Left lung (tissue), 10 donors: ENCODE measurements around the gene RAB22A. TPM values are rescaled to one million over a fixed set of nuclear protein-coding genes. Genes with fewer than 3 reads are reported as not detected.

Experiments used
- ATAC-seq: fragments of 200-7000 bp; cut with Tn5 transposase; one replicate; pipeline ENCODE4 v1.9.1; 2020; ENCODE audit warnings: moderate library complexity
- DNase-seq, 4 donors: peaks; one replicate each; pipeline ENCODE4 v3.0.0-alpha.2; 2013 to 2020
- H3K27ac ChIP-seq, 2 donors: fragments of 200-600 bp; sonication (generic) in 1 of 2; one replicate each; pipeline versions ENCODE4 v1.5.0 to v1.8.0; 2020 to 2021
- H3K27me3 ChIP-seq, 2 donors: fragments of 200-600 bp; sonication (generic) in 1 of 2; one replicate each; pipeline versions ENCODE4 v1.5.0 to v1.8.0; 2020 to 2021
- H3K36me3 ChIP-seq, 2 donors: fragments of 200-600 bp; sonication (generic) in 1 of 2; one replicate each; pipeline versions ENCODE4 v1.5.0 to v1.8.0; 2020 to 2021
- H3K4me1 ChIP-seq, 2 donors: fragments of 200-600 bp; one replicate each; pipeline ENCODE4 v1.8.0; 2021
- H3K4me3 ChIP-seq, 2 donors: fragments of 200-600 bp; sonication (generic) in 1 of 2; one replicate each; pipeline versions ENCODE4 v1.5.0 to v1.8.0; 2020 to 2021; ENCODE audit warnings: mild to moderate bottlenecking in 1 of 2
- H3K9me3 ChIP-seq, 2 donors: fragments of 200-600 bp; sonication (generic) in 1 of 2; one replicate each; pipeline versions ENCODE4 v1.5.0 to v1.8.0; 2020 to 2021
- intact Hi-C, 2 donors: fragments of 100-400 bp; cut with DNase I; formaldehyde crosslinking; loops; one replicate each; pipeline versions ENCODE4 v1.11.2 to v1.14.2; 2022
- polyA plus RNA-seq, 6 donors: library from polyadenylated mRNA; unstranded; fragments of 120-200 nt; gene quantifications; one replicate each; pipeline ENCODE4 v1.2.1, GENCODE V29; 2013; ENCODE audit not compliant: insufficient read length in 6 of 6
- total RNA-seq, 2 donors: library from RNA; stranded (reverse); fragmentation: NEBNext Ultra II Directional; extraction: Animal tissue kit (Norgen Biotek cat#: 25700); gene quantifications; one replicate each; pipeline ENCODE4 v1.2.1, GENCODE V29; 2021
- TF ChIP-seq, protein P1 (sequence below), 2 donors: fragments of 200-600 bp; sonication (generic) in 1 of 2; IDR thresholded peaks; one replicate each; pipeline versions ENCODE4 v1.5.0 to v1.8.0; 2021; ENCODE audit warnings: antibody characterized with exemption in 2 of 2
- donor health status: DM: no; HTN: yes; CAD: no.
- donor health status: DM: no; HTN: no; CAD: no.

RAB22A gene
- total and polyA plus RNA-seq, 8 donors = 17.3 to 26.2 (median 19.3) TPM

GRCh38 chr20:58388028-58388601, 78.6 kb downstream of the RAB22A start:
- TF ChIP-seq, protein P1, sequence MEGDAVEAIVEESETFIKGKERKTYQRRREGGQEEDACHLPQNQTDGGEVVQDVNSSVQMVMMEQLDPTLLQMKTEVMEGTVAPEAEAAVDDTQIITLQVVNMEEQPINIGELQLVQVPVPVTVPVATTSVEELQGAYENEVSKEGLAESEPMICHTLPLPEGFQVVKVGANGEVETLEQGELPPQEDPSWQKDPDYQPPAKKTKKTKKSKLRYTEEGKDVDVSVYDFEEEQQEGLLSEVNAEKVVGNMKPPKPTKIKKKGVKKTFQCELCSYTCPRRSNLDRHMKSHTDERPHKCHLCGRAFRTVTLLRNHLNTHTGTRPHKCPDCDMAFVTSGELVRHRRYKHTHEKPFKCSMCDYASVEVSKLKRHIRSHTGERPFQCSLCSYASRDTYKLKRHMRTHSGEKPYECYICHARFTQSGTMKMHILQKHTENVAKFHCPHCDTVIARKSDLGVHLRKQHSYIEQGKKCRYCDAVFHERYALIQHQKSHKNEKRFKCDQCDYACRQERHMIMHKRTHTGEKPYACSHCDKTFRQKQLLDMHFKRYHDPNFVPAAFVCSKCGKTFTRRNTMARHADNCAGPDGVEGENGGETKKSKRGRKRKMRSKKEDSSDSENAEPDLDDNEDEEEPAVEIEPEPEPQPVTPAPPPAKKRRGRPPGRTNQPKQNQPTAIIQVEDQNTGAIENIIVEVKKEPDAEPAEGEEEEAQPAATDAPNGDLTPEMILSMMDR (IDR thresholded peaks at IDR 0.05) = no peak
- intact Hi-C loops = no loop called here
- H3K4me3 ChIP-seq = peak overlapping the region; percentile 73 to 90
- peak overlapping the region in 1 of 2 donors; percentile 90 for H3K27ac ChIP-seq
- no peaks in the 10 kb centered on the region for H3K27me3 ChIP-seq
- no peaks in the 10 kb centered on the region for H3K9me3 ChIP-seq
- H3K4me1 ChIP-seq = peaks cover 17 to 36% of the 10 kb centered on the region in 2 donors
- DNase-seq = no peak
- H3K36me3 ChIP-seq = peaks cover 0 to 10% of the 10 kb centered on the region in 2 donors
- no peak for ATAC-seq

GRCh38 chr20:58388882-58389323, 79.4 kb downstream of the RAB22A start, which contains the start of gene VAPB:
VAPB (plus strand) TSS chr20:58389229; CDS start chr20:58389460, 231 bp downstream.
- TF ChIP-seq, protein P1 (IDR thresholded peaks at IDR 0.05) = no peak
- ATAC-seq (peak; percentile 99), DNase-seq (peak; percentile 92 to 99 (median 97))
- H3K27me3 ChIP-seq = no peaks in the 10 kb centered on the region
- peaks cover 17 to 44% of the 10 kb centered on the region in 2 donors for H3K4me1 ChIP-seq
- H3K27ac ChIP-seq = peak within 1 kb of the TSS; percentile 88 to 90
- H3K4me3 ChIP-seq = peak within 1 kb of the TSS; percentile 73 to 90
- peaks cover 0 to 14% of the 10 kb centered on the region in 2 donors for H3K36me3 ChIP-seq
- H3K9me3 ChIP-seq = no peaks in the 10 kb centered on the region
- intact Hi-C loops = no loop called here

DNA sequence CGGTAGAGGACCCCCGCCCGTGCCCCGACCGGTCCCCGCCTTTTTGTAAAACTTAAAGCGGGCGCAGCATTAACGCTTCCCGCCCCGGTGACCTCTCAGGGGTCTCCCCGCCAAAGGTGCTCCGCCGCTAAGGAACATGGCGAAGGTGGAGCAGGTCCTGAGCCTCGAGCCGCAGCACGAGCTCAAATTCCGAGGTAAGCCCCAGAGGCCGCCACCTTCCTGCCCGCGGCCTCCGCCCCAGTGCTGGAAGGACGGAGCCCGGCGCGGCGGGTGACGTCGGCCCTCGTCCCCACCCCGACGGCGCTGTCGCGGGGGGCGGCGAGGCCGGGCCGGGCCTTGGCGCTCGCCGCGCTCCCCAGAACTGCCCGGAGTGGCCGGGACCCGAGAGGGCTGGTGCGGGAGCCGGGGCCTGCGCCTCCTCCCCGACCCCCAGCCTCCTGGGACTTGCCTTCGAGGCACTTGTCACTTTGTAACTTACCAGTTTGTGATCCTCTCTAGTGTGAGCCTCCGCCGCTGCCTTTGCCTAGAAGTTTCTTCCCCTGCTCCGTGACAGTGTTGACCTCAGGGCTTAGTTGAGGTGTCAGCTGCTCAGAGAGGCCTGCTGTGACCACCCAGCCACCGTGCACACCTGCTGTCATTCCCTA, 79.9 kb downstream of the RAB22A start:
- intact Hi-C loops = no loop called here

GRCh38 chr20:58389968-58390658, 80.6 kb downstream of the RAB22A start:
- no peaks in the 10 kb centered on the region for H3K27me3 ChIP-seq
- ATAC-seq = no peak
- H3K27ac ChIP-seq = peak overlapping the region; percentile 88 to 90
- TF ChIP-seq, protein P1 (IDR thresholded peaks at IDR 0.05) = no peak
- no peaks in the 10 kb centered on the region for H3K9me3 ChIP-seq
- intact Hi-C loops = no loop called here
- peak overlapping the region; percentile 73 to 90 for H3K4me3 ChIP-seq
- no peak for DNase-seq
- peaks cover 17 to 51% of the 10 kb centered on the region in 2 donors for H3K4me1 ChIP-seq
- H3K36me3 ChIP-seq = peaks cover 0 to 16% of the 10 kb centered on the region in 2 donors

More for the DNA sequence above, 79.9 kb downstream of the RAB22A start:
- DNase-seq = peak; percentile 10 to 86 (median 36)
- TF ChIP-seq, protein P1 (IDR thresholded peaks at IDR 0.05) = no peak
- Histone ChIP-seq H3K27ac (peak overlapping the region; percentile 88 to 90), H3K9me3 (no peaks in the 10 kb centered on the region), H3K36me3 (peaks cover 0 to 16% of the 10 kb centered on the region in 2 donors), H3K27me3 (no peaks in the 10 kb centered on the region), H3K4me3 (peak overlapping the region; percentile 73 to 90), H3K4me1 (peaks cover 17 to 49% of the 10 kb centered on the region in 2 donors)
- ATAC-seq = peak; percentile 67

- intact Hi-C loops = no loop called here
- no peak for ATAC-seq
- Histone ChIP-seq H3K27ac (no peak overlapping the region), H3K4me1 (peaks cover 17 to 53% of the 10 kb centered on the region in 2 donors), H3K4me3 (peak overlapping the region in 1 of 2 donors; percentile 90), H3K9me3 (no peaks in the 10 kb centered on the region), H3K36me3 (peaks cover 0 to 16% of the 10 kb centered on the region in 2 donors), H3K27me3 (no peaks in the 10 kb centered on the region)
- no peak for DNase-seq
- TF ChIP-seq, protein P1 (IDR thresholded peaks at IDR 0.05) = no peak
Observed at GRCh38 chr20:58390659-58391035, 81.1 kb downstream of the RAB22A start.
